DND-41 (cell line): ENCODE results near the gene TOR1B.
"Not testable (repeated sequence)": the region's sequence is repeated elsewhere in the genome, so short reads cannot be mapped to it uniquely, and the experiment has no call there.

Experiments
- ATAC-seq: fragments of 200-7000 bp; cut with Tn5 transposase; 3 replicates; pipeline ENCODE4 v1.9.1; 2021; ENCODE audit warnings: low read depth; ENCODE audit not compliant: insufficient read depth
- DNase-seq: peaks from one replicate; pipeline ENCODE4 v3.0.0-alpha.2; 2020
- H2AFZ ChIP-seq: 2 replicates; pipeline ENCODE4 v1.6.0; 2012; ENCODE audit warnings: low read depth, low read length
- H3K27ac ChIP-seq: 2 replicates; pipeline ENCODE4 v1.5.1; 2012; ENCODE audit warnings: low read length, inconsistent platforms
- H3K27me3 ChIP-seq: fragments of 200-600 bp; sonication (generic); 2 replicates; pipeline ENCODE4 v1.6.0; 2012; ENCODE audit warnings: low read length, mild to moderate bottlenecking, inconsistent platforms; ENCODE audit not compliant: insufficient read depth, poor library complexity
- H3K36me3 ChIP-seq: 2 replicates; pipeline ENCODE4 v1.5.1; 2012; ENCODE audit warnings: low read length, inconsistent platforms; ENCODE audit not compliant: insufficient read depth
- H3K4me1 ChIP-seq: 2 replicates; pipeline ENCODE4 v1.5.1; 2012; ENCODE audit warnings: mild to moderate bottlenecking, low read length; ENCODE audit not compliant: insufficient read depth
- H3K4me2 ChIP-seq: 2 replicates; pipeline ENCODE4 v1.6.0; 2012; ENCODE audit warnings: mild to moderate bottlenecking, moderate library complexity, low read length, inconsistent platforms; ENCODE audit not compliant: insufficient read depth
- H3K4me3 ChIP-seq, 2 experiments: fragments of 200-600 bp in 1 of 2; shearing (Covaris generic) in 1 of 2; 2 replicates each; pipeline ENCODE4 v1.5.1; 2012 to 2016; ENCODE audit warnings: inconsistent platforms in 2 of 2, low read length in 2 of 2, mild to moderate bottlenecking in 2 of 2, low read depth in 1 of 2, moderate library complexity in 1 of 2
- H3K79me2 ChIP-seq: 2 replicates; pipeline ENCODE4 v1.6.0; 2012; ENCODE audit warnings: low read length, inconsistent platforms; ENCODE audit not compliant: insufficient read depth
- H3K9ac ChIP-seq: 2 replicates; pipeline ENCODE4 v1.6.0; 2012; ENCODE audit warnings: low read depth, mild to moderate bottlenecking, inconsistent platforms, low read length, moderate library complexity
- H3K9me3 ChIP-seq: 2 replicates; pipeline ENCODE4 v1.5.1; 2012; ENCODE audit warnings: low read length, moderate library complexity, mild to moderate bottlenecking, inconsistent platforms; ENCODE audit not compliant: insufficient read depth, severe bottlenecking
- H4K20me1 ChIP-seq: 2 replicates; pipeline ENCODE4 v1.6.0; 2012; ENCODE audit warnings: low read length; ENCODE audit not compliant: insufficient read depth
- EZH2 ChIP-seq: IDR thresholded peaks from 3 replicates; pipeline ENCODE4 v1.6.1; 2012; ENCODE audit warnings: borderline replicate concordance, low read depth, mild to moderate bottlenecking, moderate library complexity, low read length, inconsistent platforms; ENCODE audit not compliant: severe bottlenecking
- TF ChIP-seq, protein P1 (sequence below): IDR thresholded peaks from 2 replicates; pipeline ENCODE4 v1.5.1; 2012; ENCODE audit warnings: borderline replicate concordance, low read length, moderate library complexity, mild to moderate bottlenecking; ENCODE audit not compliant: poor library complexity, severe bottlenecking; ENCODE audit errors: extremely low read depth

Gene TOR1B

DNA sequence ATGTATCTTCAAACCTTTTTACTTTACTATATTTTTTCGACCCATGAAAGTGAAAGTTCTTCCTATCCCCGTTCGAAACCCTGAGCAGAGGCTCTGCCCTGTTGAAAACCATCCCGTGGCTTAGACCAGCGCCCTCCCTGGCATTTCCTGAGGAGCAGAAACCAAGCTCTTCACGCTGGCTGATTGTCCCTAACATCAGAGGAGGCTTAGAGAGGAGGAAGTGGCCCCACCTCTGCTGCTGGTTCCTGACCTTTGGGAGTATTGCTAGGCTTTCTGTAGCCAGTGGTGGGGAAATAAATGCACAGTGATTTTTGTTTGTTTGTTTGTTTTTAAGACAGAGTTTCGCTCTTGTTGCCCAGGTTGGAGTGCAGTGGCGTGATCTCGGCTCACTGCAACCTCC is 45.9 kb upstream of the TOR1B start:
- no peak for ATAC-seq
- Histone ChIP-seq H3K9me3 (no peaks in the 10 kb centered on the region), H3K4me2 (no peak overlapping the region), H3K27ac (no peak overlapping the region), H3K9ac (no peak overlapping the region), H4K20me1 (no peaks in the 10 kb centered on the region), H3K79me2 (no peaks in the 10 kb centered on the region), H3K36me3 (no peaks in the 10 kb centered on the region), H3K4me1 (no peaks in the 10 kb centered on the region), H3K27me3 (peaks cover 3% of the 10 kb centered on the region), H2AFZ (no peak overlapping the region), H3K4me3 (no peak overlapping the region)
- TF ChIP-seq EZH2: no peak
- TF ChIP-seq, protein P1, sequence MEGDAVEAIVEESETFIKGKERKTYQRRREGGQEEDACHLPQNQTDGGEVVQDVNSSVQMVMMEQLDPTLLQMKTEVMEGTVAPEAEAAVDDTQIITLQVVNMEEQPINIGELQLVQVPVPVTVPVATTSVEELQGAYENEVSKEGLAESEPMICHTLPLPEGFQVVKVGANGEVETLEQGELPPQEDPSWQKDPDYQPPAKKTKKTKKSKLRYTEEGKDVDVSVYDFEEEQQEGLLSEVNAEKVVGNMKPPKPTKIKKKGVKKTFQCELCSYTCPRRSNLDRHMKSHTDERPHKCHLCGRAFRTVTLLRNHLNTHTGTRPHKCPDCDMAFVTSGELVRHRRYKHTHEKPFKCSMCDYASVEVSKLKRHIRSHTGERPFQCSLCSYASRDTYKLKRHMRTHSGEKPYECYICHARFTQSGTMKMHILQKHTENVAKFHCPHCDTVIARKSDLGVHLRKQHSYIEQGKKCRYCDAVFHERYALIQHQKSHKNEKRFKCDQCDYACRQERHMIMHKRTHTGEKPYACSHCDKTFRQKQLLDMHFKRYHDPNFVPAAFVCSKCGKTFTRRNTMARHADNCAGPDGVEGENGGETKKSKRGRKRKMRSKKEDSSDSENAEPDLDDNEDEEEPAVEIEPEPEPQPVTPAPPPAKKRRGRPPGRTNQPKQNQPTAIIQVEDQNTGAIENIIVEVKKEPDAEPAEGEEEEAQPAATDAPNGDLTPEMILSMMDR: no peak
- DNase-seq: no peak

DNA sequence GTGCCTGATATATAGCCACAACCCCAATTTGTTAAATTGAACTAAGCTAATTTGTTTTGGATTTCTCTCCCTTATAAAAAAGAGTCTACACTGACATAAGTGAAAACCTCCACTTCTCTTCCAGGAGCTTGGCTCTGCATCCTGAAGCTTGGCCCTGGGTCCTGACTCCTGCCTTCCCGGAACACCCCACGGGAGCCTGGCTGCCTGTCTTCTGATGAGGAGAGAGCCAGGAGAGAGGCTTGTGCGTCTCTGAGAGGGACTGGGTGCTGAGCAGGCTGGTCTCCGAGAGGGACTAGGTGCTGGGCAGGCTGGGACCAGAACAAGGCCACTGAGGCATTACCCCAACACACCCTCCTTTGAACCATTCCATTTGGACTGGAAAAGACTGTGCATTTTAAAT is 43.7 kb upstream of the TOR1B start:
- DNase-seq (no peak), ATAC-seq (no peak)
- TF ChIP-seq, protein P1: no peak
- TF ChIP-seq EZH2: no peak
- Histone ChIP-seq H3K9ac (no peak overlapping the region), H3K79me2 (no peaks in the 10 kb centered on the region), H3K36me3 (no peaks in the 10 kb centered on the region), H3K4me3 (no peak overlapping the region), H3K27ac (no peak overlapping the region), H2AFZ (no peak overlapping the region), H3K27me3 (no peaks in the 10 kb centered on the region), H3K9me3 (no peaks in the 10 kb centered on the region), H4K20me1 (no peaks in the 10 kb centered on the region), H3K4me1 (no peaks in the 10 kb centered on the region), H3K4me2 (no peak overlapping the region)

DNA sequence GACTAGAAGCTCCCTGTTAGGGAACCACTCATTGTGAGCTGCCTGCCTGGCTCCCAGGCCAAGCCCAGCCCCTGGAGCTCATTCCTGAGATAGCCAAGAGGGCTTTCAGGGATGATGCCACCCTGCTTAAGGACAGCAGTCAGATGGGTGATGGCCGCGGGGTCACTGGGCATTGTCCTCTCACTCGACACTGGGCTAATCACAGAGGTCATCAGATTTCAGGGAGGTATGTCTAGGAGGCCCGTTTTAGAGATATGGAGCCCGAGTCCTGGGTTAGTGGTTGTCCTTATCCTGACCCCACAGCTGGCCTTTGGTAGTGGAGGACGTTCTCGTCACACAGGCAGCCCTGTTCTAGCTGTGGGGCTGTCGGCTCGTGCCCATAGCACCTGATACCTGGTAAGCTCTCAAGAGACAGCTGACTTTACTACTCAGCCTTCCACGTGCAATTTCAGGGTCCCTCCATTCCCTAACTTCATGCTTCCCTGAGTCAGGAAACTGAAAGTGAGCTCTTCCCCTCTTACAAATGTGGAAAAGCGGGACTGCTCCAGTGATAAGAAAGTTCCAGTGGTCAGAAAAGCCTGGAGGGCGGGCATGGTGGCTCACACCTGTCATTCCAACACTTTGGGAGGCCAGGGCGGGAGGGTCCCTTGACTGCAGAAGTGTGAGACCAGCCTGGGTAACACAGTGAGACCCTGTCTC is 43.0 kb upstream of the TOR1B start:
- no peak overlapping the region for H3K4me2 ChIP-seq
- no peaks in the 10 kb centered on the region for H4K20me1 ChIP-seq
- H3K4me3 ChIP-seq: no peak overlapping the region
- H2AFZ ChIP-seq: no peak overlapping the region
- no peaks in the 10 kb centered on the region for H3K27me3 ChIP-seq
- H3K27ac ChIP-seq: no peak overlapping the region
- DNase-seq: no peak
- no peaks in the 10 kb centered on the region for H3K36me3 ChIP-seq
- H3K9ac ChIP-seq: no peak overlapping the region
- no peaks in the 10 kb centered on the region for H3K79me2 ChIP-seq
- H3K4me1 ChIP-seq: no peaks in the 10 kb centered on the region
- TF ChIP-seq EZH2: no peak
- TF ChIP-seq, protein P1: no peak
- no peak for ATAC-seq
- H3K9me3 ChIP-seq: no peaks in the 10 kb centered on the region

DNA sequence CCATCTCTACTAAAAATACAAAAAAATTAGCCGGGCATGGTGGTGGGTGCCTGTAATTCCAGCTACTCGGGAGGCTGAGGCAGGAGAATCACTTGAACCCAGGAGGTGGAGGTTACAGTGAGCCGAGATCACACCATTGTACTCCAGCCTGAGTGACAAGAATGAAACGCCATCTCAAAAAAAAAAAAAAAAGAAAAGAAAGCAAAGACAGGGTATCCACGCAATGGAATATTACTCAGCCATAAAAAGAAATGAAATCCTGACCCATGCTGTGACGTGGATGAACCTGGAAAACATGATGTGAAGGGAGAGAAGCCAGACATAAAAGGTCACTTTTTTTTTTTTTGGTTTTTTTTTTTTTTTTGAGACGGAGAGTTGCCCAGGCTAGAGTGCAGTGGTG is 42.2 kb upstream of the TOR1B start:
- not testable (repeated sequence) for H3K27ac ChIP-seq, H3K4me3 ChIP-seq, H3K27me3 ChIP-seq, DNase-seq, H3K79me2 ChIP-seq, H3K4me2 ChIP-seq, H3K9ac ChIP-seq, ATAC-seq, H2AFZ ChIP-seq, H3K36me3 ChIP-seq, H3K4me1 ChIP-seq, H4K20me1 ChIP-seq, H3K9me3 ChIP-seq
